Fibroblast of skin of scalp (primary cell): ENCODE data around the gene EMC6.

Experiments
- DNase-seq: peaks from one replicate; pipeline ENCODE4 v3.0.0-alpha.2; 2013

EMC6 gene

DNA sequence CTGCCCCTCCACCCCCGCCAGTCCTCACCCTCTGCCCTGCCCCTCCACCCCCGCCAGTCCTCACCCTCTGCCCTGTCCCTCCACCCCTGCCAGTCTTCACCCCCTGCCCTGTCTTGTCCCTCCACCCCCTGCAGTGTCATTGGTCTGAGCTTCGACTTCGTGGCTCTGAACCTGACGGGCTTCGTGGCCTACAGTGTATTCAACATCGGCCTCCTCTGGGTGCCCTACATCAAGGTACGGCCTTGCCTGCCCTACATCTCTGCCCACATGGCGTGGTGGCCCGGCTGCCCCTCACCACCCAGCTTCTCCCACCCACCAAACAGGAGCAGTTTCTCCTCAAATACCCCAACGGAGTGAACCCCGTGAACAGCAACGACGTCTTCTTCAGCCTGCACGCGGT is 12.3 kb upstream of the EMC6 start:
- no peak for DNase-seq

DNA sequence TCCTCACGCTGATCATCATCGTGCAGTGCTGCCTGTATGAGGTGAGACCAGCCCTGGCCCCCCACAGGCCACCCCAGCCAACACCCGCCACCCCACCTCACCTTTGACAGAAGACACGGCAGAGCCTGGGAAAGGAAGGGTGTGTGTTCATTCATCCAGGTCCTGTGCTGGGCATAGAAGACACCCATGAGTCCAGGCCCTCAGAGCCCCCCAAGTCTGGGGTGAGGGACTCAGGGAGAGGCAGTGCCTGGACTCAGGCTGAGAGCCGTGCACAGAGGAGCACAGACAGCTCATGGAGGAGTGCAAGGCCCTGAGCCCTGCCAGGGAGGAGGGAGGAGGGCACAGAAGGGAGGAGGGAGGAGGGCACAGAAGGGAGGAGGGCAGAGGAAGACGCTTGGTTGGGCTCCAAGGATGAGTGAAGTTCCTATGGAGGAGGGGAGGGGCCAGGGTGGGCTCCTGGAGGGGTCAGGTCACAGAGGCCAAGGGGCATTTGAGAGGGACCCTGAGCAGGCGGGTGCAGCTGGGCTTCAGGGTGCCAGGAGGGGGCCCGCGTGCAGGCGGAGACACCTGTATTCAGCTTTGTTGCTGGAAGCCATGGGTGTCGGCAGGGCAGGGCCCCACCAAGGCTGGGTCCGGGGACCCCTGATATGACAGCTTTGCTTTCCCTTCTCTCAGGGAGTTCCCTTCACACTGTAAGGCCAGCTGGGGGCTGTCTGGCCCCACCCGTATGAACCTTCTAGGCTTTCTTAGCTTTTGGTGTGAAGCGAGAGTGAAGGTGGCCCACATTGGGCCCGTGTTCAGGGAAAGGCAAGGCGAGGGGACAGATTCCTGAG is 11.6 kb upstream of the EMC6 start:
- DNase-seq: no peak

DNA sequence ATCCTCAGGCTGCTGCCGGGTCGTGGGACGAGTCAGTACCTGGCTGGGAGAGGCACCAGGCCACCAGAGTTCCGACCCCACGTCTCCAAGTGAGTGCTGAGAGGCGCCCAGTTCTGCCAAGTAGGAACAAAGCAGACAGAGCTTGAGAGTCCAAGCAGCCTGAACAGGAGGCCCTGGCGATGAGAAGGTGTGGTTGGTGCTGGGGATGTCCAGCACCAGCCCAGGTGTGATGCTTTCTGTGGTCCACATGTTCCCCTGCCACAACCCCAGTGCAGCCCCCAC is 11.1 kb upstream of the EMC6 start:
- no peak for DNase-seq

DNA sequence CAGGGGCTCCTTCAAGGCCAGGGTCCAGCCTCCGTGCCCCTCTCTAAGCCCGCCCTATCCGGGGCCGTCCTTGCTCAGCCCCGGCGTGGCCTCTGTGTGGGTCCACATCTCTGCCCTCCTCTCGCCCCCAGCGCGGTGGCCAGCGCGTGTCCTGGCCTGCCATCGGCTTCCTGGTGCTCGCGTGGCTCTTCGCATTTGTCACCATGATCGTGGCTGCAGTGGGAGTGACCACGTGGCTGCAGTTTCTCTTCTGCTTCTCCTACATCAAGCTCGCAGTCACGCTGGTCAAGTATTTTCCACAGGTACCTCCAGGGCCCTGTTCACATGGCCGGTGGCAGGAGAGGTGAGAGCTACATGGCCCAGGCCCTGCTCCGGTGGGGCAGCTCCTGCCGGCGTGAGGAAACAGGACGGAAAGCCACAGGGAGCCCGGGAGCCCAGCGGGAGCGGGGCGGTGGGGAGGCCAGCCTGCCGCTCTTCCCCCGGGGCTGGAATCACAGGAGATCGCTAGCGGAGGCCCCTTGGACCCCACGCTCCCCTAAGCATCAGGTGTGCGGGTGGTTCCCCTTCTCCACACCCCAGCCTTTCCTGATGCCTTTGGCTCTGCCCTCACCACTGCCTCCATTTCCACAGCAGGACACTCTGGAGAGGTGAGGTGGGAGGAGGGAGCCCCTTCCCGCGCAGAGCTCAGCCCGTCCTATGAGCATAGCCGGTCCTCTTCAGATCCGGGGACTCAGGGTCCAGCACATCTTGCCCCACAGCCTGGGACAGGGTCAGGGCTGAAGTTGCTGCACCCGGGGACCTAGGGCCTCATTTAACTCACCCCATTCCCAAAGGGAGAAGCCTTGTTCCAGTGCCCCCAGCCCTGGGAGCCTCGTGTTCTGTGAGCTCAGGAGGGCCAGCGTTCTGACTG is 10.5 kb upstream of the EMC6 start:
- no peak for DNase-seq

DNA sequence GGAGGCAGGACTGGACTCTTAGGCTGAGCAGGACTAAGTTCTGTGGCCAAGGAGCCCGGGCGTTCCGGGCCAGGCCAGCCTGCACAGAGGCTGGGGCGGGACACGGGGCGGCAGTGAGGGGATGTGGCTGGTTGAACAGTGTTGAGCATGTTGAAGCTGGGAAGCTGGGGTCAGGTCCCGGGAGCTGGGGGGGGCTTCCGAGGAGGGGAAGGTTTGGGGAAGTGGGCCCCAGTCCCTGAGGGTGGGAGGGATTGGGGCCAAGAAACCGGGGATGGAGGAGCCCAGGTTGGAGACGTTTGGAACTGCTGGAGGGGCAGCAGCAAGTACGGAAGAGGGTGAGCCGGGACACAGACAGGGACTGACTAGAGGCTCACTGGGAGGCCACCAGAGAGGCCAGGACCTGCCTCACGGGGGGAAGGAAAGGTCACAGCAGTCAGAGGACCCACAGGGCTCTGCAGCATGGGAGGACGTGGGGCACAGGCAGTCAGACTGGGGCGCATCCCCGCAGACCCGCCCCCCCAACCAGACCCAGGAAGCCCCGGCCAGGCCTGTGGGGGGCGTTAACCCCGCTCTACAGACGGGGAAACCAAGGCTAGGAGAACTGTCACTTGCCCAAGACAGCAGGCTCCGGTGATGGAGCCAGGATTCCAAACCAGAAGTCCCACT is 9.7 kb upstream of the EMC6 start:
- DNase-seq: no peak

DNA sequence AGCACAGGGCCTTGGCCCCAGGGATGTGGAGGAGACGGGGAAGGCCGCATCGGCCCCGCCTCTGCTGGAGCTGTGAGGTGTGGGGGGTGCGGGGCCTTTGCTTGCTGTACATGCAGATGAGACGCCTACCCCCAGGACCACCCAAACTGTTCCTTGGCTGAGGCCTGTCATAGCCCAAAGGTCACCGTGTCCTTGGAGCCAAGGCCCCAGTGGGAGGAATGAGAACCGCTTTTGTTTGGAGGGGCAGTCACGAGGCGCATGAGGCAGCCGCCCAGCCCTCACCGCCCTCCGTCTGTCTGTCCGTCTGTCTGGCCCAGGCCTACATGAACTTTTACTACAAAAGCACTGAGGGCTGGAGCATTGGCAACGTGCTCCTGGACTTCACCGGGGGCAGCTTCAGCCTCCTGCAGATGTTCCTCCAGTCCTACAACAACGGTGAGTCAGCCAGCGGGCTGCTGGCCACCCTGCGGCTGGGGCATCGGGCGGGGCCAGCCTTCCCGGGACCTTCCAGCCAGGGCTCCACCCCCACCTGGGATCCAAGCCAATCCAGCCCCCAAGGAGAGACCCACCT is 9.0 kb upstream of the EMC6 start:
- DNase-seq: peak; percentile 73

DNA sequence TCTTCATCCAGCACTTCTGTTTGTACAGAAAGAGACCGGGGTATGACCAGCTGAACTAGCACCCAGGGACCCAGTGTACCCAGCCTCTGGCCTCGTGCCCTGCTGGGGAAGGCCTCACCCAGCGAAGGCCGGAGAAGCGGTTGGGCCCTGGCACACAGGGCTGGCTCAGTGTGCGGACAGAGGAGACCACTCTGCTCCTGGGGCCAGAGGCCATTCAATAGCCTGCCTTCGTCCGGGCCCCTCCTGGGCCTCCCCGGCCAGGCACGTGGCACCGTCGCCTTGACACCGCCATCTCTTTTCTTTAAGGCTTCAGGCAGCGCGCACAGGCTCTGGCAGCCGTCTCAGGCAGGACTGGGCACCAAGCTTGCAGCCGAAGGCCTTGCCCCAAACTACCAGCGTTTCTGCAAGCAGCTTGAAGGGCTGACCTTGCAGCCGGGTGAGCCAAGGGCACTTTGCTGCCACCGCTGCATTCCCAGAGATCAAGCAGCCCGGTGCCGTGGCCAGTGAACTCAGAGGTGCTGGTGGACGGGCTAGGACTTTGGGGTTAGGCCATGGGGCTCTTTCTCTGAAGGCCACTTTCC is 8.2 kb upstream of the EMC6 start:
- DNase-seq: no peak

DNA sequence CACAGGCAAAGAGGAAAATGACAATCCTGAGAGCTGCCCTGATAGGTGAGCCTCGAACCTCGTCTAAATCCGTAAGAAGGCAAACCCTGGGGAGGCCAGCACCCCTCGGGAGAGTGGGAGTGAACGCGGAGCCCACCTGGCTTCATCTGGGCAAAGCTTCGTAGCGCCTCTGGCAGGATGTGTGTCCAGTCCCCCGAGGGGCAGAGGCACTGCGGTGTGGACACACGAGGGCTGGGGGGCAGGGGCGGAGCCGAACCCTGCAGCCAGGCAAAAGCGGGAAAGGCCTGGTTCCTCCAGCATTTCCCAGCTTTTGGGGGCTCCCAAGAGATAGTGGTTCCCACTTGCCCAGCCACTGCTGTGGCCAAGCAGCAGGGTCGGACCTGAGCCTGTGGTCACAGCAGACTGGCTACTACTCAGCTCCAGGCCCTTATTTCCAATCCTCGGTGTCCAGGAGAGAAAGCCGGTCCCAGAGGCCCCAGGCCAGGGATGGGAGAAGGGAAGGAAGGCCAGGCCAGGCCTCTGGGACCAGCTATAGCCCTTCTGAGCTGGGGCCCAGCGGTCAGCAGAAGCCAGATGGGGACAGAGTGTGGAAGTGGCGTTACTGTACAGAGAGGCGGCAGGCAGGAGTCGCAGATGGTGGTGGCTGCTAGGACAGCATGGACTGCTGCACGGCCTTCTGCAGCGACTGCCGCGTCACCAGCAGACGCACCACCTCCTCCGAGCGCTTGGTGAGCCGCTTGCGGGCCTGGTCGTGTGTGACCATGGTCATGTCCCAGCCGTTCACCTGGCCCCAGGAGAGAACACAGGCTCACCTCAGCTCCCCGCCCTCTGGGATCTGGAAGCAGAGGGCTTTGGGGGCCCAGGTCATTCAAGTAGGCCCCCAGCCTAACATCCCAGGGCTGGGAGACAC is 5.3 kb upstream of the EMC6 start:
- no peak for DNase-seq

DNA sequence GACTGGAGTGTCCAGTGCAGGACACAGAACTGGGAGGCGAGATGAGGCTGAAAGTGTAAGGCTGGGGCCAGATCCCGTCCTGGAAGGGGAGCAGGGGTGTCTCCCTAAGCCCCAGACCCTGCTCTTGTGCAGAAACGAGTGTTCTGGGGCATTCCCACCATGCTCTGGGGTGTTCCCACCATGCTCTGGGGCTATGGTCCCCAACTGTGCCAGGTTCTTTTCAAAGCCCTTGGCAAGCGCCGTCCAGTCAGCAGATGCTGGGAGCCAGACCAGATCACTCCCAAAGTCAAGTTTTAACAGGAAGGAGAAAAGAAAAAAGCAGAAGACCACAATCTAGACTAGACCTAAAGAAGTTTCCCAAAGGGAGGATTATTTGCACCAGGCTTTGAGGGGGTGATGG is 2.8 kb upstream of the EMC6 start:
- DNase-seq: no peak

DNA sequence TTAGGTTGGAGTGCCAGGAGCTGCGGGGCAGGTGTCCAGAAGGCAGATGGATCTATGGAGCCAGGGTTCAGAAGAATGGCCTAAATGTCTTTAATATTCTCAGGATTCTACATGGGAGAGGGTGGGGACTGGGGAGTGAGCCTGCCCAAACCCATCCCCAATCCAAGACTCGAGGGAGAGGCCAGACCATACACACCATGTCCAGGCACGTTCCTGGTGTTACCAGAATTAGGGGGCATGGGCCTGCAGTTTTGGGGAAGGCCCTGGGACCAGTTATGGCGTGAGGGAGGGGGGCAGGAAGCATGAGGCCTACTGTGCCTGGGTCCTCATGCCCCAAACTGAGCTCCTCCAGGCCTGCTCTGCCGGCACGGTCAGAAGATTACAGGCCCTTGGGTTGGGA is 2.1 kb upstream of the EMC6 start:
- DNase-seq: no peak

DNA sequence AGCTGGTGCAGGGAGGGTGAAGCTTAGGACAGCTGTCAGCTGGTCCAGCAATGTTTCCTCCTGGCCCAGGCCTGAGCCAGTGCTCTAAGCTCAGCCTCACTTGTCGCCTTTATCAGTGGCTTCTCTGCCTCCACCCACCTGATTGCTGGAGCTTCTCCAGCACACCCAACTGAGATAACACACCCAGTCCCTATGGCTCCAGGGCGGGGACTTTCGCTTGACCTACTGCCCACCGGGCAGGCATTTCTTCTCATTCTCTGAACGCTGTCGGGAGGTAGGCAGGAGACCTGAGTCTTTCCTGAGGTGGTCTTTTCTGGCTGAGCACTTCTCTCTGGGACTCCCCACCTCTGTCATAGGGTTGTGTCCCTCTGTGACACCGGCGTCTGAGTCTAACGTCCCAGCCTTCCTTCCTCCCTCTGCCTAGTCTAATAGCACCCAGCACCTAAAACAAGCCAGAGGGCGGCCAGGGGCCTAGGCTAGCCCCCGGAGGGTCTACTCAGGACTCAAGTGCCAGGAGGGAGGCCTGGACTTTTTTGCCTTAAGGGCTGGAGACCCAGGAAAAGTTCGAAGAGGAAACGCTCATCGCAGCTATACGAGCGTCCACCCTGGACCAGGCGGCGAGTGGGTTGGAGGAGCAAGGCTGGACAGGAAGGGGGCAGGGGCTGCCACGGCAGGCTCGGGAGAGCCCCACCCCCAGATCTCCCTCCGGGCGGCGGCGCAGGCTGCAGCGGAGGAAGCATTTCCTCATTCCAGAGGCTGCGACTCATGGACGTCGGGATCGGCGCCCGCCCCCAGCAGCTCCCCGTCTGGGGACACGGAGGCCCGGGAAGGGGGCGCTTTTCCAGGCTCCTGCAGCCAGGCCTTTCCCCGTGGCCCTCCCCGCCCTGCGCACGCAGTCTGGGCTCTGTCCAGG is 990 bp upstream of the EMC6 start:
- DNase-seq: peak; percentile 95

DNA sequence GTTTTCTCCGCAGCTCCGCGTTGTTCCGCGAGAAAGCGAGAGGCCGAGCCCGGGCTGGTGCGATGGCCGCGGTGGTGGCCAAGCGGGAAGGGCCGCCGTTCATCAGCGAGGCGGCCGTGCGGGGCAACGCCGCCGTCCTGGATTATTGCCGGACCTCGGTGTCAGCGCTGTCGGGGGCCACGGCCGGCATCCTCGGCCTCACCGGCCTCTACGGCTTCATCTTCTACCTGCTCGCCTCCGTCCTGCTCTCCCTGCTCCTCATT is 404 bp downstream of the EMC6 start:
- DNase-seq: no peak

DNA sequence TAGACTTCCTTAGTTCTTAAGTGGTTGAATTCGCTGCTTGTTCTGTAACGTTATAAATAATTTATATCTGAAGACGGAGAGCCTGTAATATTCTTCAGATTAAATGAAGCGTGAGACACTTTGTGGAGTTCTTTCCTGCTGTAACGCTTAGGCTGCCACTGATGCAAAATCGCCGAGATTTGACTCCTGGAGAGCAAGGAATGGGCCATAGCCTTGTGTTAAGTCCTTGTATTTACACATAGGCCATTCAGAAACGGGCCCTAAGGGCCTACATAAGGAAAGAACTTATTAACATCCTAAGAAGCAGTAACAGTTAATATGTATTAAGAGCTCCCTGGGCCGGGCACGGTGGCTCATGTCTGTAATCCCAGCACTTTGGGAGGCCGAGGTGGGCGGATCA is 936 bp downstream of the EMC6 start:
- DNase-seq: no peak

DNA sequence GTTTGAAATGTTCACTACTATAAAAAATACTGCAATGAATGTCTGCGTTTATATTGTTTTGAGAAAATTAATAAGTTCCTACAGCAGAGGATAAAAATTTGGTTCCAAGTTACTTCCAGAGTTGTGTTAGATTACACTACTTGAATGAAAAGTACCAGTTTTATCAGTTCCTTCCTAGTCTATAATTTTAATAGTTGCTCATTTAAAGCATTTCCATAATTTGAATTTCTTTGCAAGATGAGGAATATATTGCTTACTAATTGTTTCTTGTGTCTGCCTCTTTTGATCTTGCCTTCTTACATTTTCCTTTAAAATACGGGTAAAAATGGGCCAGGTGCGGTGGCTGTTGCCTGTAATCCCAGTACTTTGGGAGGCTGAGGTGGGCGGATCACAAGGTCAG is 4.0 kb downstream of the EMC6 start:
- DNase-seq: no peak

DNA sequence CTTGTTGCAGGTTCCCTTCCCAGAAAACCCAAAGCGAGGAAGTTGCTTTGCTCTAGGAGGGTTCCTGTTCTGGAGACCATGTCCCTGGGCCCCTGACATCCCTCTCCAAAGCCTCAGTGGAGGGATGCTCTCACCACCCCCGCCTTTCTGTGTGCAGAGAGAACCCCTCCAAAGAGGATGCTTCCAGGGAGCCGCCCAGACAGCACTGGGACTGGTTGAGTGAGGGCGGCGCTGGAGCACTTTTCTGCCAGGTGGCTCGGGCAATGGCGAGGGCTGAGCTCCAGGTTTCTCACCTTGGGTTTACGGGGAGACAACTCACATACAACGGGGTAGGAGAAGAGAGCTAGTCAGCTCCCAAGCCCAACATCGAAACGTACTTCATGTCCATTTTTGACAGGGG is 7.3 kb downstream of the EMC6 start:
- DNase-seq: no peak

DNA sequence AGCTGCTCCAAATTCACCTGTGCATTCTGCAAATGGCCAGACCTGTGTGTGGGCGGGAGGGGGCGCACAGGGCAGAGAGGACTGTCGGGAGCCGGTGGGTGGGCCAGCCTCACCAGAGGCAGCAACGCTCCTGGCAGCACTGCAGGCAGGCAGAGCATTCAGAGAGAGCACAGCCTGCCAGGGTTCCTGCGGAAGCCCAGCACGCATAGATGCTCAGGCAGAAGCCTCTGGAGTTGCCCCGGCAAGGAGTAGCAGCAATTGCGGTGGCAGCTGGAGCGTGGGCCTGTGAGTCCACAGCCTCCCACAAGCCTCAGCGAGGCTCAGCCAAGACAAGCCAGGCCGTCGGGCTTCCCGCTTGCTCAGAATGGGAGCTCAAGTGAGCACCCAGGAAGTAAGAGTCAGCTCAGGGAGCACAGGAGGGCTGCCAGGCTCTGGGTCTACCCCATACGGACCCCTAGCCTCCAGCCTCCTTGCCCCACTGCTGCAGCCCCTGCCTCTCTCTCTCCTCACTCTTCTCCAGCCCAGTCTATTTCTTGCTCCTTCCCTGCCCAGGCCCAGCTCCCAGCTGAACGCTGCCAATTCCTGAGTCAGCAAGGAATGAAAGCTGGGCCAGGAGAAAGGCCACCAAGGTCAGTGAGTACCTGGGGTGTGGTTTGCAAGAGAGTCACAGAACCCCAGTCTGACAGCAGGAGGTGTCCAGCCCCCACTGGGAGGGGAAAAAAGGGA is 9.6 kb downstream of the EMC6 start:
- DNase-seq: no peak

DNA sequence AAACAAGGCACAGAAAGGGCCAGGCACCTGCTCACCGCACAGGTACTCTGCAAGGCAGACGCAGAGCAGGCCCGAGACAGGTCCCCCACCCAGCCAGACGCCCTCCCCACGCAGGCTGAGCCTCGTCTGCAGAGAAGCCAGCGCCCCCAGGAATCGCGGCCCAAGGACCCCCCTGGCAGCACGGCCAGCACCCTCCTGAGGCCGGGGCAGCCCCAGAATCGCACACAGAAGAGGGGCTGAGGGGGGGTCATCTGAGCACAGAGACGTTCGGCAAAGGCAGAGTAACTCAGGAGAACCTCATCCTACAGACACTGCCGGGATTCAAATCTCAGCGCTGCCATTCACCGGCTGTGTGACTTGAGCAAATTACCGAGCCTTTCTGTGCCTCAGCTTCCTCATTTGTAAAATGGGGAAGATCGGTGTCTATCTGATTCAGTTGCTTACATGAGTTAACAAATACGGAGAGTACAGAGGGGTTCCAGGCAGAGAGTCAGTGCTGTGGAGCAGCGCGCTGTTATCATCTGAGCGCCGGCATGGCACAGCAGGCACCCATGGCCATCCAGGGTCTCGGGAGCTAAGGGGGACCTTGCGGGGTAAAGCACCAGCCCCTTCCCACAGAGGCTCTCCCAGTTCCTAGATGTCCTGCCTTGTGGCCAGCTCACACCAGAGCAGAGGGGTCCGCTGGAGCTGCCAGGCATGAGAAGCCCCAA is 10.4 kb downstream of the EMC6 start:
- no peak for DNase-seq

DNA sequence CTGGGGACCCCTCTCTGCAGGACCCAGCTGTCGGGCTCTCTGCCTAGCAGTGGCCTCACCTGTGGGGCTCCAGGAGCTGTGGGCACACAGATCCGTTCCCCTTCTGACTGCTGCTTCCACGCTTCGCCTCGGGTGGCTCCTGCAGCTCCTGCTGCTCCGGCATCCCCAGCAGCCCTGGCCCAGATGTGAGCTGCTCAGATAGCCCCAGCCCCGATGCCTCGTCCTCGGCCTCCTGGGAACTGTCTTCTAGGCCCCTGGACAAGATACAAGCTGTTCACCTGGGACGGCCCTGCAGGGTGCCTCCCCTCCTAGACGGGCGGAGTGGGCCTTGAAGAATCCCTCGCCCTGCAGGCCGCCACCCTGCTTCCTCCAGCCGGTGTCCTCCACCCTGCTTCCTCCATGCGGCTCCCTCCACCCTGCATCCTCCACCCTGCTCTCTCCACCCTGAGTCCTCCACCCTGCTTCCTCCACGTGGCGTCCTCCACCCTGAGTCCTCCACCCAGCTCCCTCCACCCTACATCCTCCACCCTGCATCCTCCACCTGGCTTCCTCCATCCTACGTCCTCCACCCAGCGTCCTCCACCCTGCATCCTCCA is 11.0 kb downstream of the EMC6 start:
- no peak for DNase-seq

DNA sequence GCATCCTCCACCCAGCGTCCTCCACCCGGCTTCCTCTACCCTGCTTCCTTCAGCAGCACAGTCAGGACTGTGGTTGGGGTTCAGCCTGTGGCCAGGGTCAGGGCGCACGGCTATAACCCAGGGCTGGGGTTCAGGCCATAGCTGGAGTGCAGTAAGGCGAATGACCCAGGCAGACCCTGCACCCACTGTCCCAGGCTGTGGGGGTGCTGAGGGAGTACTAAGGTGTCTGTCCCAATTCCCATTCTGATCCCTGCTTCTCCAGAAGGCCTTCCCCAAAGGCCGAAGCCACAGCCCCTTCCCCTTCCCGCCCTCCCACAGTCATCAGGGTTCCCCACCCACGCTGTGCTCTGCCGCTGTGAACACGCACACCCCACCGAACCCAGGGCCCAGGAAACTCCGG is 12.4 kb downstream of the EMC6 start:
- no peak for DNase-seq
